ENCODE results near the gene SMPD3.

Gene SMPD3

GRCh38 chr16:68324780-68325357 is 123.4 kb downstream of the SMPD3 start:
- no peak for DNase-seq

- no peak for DNase-seq
Measured at GRCh38 chr16:68324336-68324735, 124.0 kb downstream of the SMPD3 start.

- no peak for DNase-seq
Measured at GRCh38 chr16:68319185-68319908, 129.0 kb downstream of the SMPD3 start.

- DNase-seq = no peak
Measured at GRCh38 chr16:68313116-68313515, 135.2 kb downstream of the SMPD3 start.

- DNase-seq = peak; percentile 92
Measured at GRCh38 chr16:68310774-68311511, 137.4 kb downstream of the SMPD3 start, which contains the start of the genes PRMT7 and SLC7A6OS. PRMT7 (plus strand) TSS chr16:68311019; CDS start chr16:68315980, 4,961 bp downstream. SLC7A6OS (minus strand) TSS chr16:68310946; CDS start chr16:68310926, 20 bp downstream.

GRCh38 chr16:68310437-68310773 is 137.9 kb downstream of the SMPD3 start:
- DNase-seq = no peak

GRCh38 chr16:68309799-68310198 is 138.5 kb downstream of the SMPD3 start:
- DNase-seq = no peak

Data from CD4-positive, alpha-beta T cell treated with Interleukin-1 beta for 1 hour (primary cell).